HCT116 (cell line): ENCODE data around the gene ELAVL2. TPM values are rescaled to one million over a fixed set of nuclear protein-coding genes. Genes with fewer than 3 reads are reported as not detected.

Source experiments
- ATAC-seq: fragments of 200-7000 bp; cut with Tn5 transposase; 2 replicates; pipeline ENCODE4 v1.9.1; 2020; ENCODE audit warnings: mild to moderate bottlenecking, moderate library complexity
- BruUV-seq: library from RNA; stranded (reverse); fragments of 400-500 nt; replicated peaks from 2 replicates; lab custom pipeline; 2021; lab: Mats Ljungman, UMichigan
- CTCF ChIA-PET: fragments of 300-600 bp; sonication (Branson Sonifier 250); formaldehyde crosslinking; loops from one replicate; lab custom pipeline; 2021; ENCODE audit warnings: antibody characterized with exemption; lab: Charles Lee
- POLR2A ChIA-PET: fragments of 300-600, 350-600 bp; sonication (Branson Sonifier 250); formaldehyde crosslinking; loops from one replicate; lab custom pipeline; 2021; ENCODE audit warnings: antibody characterized with exemption; lab: Charles Lee
- RAD21 ChIA-PET, 2 experiments: fragments of 300-600 bp; sonication (Branson Sonifier 250); formaldehyde crosslinking; loops; one replicate each; lab custom pipeline; 2023; ENCODE audit warnings: low total read pairs in 2 of 2; ENCODE audit not compliant: uncharacterized antibody in 2 of 2, unreplicated experiment in 2 of 2, low non-redundant PET in 1 of 2; lab: Charles Lee
- DNase-seq: peaks from one replicate; pipeline ENCODE4 v3.0.0-alpha.2; 2010; ENCODE audit warnings: low read depth, low spot score
- H2AFZ ChIP-seq: fragments of 200-600 bp; shearing (Covaris generic), sonication (generic); 2 replicates; pipeline ENCODE4 v1.6.1; 2017; ENCODE audit warnings: low read depth, mixed run types, mixed read lengths, antibody characterized with exemption, low read length; ENCODE audit not compliant: poor library complexity, severe bottlenecking
- H3K27ac ChIP-seq: 2 replicates; pipeline ENCODE4 v1.5.1; 2012; ENCODE audit warnings: low read depth, low read length
- H3K27me3 ChIP-seq: fragments of 200-600 bp; sonication (generic); 2 replicates; pipeline ENCODE4 v1.6.1; 2016; ENCODE audit warnings: mixed run types, low read length, mixed read lengths; ENCODE audit not compliant: insufficient read depth
- H3K36me3 ChIP-seq, 2 experiments: fragments of 200-500 bp in 1 of 2; fragments of 200-600 bp in 1 of 2; sonication (Bioruptor generic) in 1 of 2; sonication (generic) in 1 of 2; 2 replicates each; pipeline versions ENCODE4 v1.5.1 to v1.6.1; 2014 to 2016; ENCODE audit warnings: low read length in 2 of 2, inconsistent platforms in 1 of 2, mixed read lengths in 1 of 2, mixed run types in 1 of 2; ENCODE audit not compliant: insufficient read depth in 2 of 2, control insufficient read depth in 1 of 2
- H3K4me1 ChIP-seq, 2 experiments: fragments of 200-600 bp in 1 of 2; sonication (generic) in 1 of 2; 2 replicates each; pipeline versions ENCODE4 v1.5.1 to v1.6.1; 2012 to 2017; ENCODE audit warnings: low read length in 2 of 2, inconsistent platforms in 1 of 2, mild to moderate bottlenecking in 1 of 2, mixed read lengths in 1 of 2, mixed run types in 1 of 2, moderate library complexity in 1 of 2; ENCODE audit not compliant: insufficient read depth in 2 of 2, control insufficient read depth in 1 of 2
- H3K4me2 ChIP-seq: fragments of 200-600 bp; sonication (generic); 2 replicates; pipeline ENCODE4 v1.6.1; 2017; ENCODE audit warnings: mixed run types, low read length, mixed read lengths
- H3K4me3 ChIP-seq, 2 experiments: fragments of 200-600 bp in 1 of 2; sonication (generic) in 1 of 2; replicated peaks in 1 of 2; 2 replicates each; pipeline ENCODE4 v1.5.1; 2011 to 2016; ENCODE audit warnings: low read length in 2 of 2, control low read depth in 1 of 2, low read depth in 1 of 2, mild to moderate bottlenecking in 1 of 2, mixed read lengths in 1 of 2, mixed run types in 1 of 2
- H3K79me2 ChIP-seq: fragments of 200-600 bp; sonication (generic); 2 replicates; pipeline ENCODE4 v1.6.1; 2017; ENCODE audit warnings: mild to moderate bottlenecking, mixed run types, low read length, moderate library complexity, mixed read lengths; ENCODE audit not compliant: insufficient read depth
- H3K9ac ChIP-seq: fragments of 200-600 bp; sonication (generic); 2 replicates; pipeline ENCODE4 v1.6.1; 2016; ENCODE audit warnings: low read length, mixed read lengths
- H3K9me2 ChIP-seq: fragments of 200-600 bp; sonication (generic), shearing (Covaris generic); 2 replicates; pipeline ENCODE4 v1.6.1; 2017; ENCODE audit warnings: mixed run types, mild to moderate bottlenecking, moderate library complexity; ENCODE audit not compliant: insufficient read depth
- H3K9me3 ChIP-seq, 2 experiments: fragments of 200-500 bp in 1 of 2; fragments of 200-600 bp in 1 of 2; sonication (Bioruptor generic) in 1 of 2; sonication (generic) in 1 of 2; 2 replicates each; pipeline ENCODE4 v1.6.1; 2014 to 2017; ENCODE audit warnings: low read length in 2 of 2, mixed read lengths in 2 of 2, inconsistent platforms in 1 of 2, low read depth in 1 of 2, mild to moderate bottlenecking in 1 of 2, mixed run types in 1 of 2, moderate library complexity in 1 of 2; ENCODE audit not compliant: control insufficient read depth in 1 of 2, insufficient read depth in 1 of 2
- H4K20me1 ChIP-seq: fragments of 200-600 bp; sonication (generic), shearing (Covaris generic); 2 replicates; pipeline ENCODE4 v1.6.1; 2017; ENCODE audit warnings: mixed run types, mild to moderate bottlenecking, moderate library complexity; ENCODE audit not compliant: insufficient read depth
- CBX3 ChIP-seq: IDR thresholded peaks from 2 replicates; pipeline ENCODE4 v1.6.1; 2012; ENCODE audit warnings: low read depth
- CEBPB ChIP-seq: IDR thresholded peaks from 2 replicates; pipeline ENCODE4 v1.6.1; 2012; ENCODE audit warnings: low read depth
- EGR1 ChIP-seq: IDR thresholded peaks from 2 replicates; pipeline ENCODE4 v1.6.1; 2012; ENCODE audit warnings: low read depth
- ELF1 ChIP-seq: IDR thresholded peaks from 2 replicates; pipeline ENCODE4 v1.6.1; 2012; ENCODE audit warnings: low read depth, borderline replicate concordance
- EZH2 ChIP-seq: fragments of 200-600 bp; sonication (generic); IDR thresholded peaks from 2 replicates; pipeline ENCODE4 v1.6.1; 2017; ENCODE audit warnings: antibody characterized with exemption, mixed run types
- EZH2phosphoT487 ChIP-seq: fragments of 200-600 bp; IDR thresholded peaks from 2 replicates; pipeline ENCODE4 v1.6.1; 2018; ENCODE audit warnings: antibody characterized with exemption, borderline replicate concordance
- FOSL1 ChIP-seq: IDR thresholded peaks from 2 replicates; pipeline ENCODE4 v1.6.1; 2012; ENCODE audit warnings: low read depth
- POLR2A ChIP-seq: IDR thresholded peaks from 2 replicates; pipeline ENCODE4 v1.7.0; 2011; ENCODE audit warnings: borderline replicate concordance; ENCODE audit not compliant: insufficient read depth, insufficient read length; ENCODE audit errors: extremely low read depth
- POLR2AphosphoS5 ChIP-seq: IDR thresholded peaks from 2 replicates; pipeline ENCODE4 v1.6.1; 2011; ENCODE audit warnings: mild to moderate bottlenecking, low read depth, low read length, moderate library complexity
- RAD21 ChIP-seq: IDR thresholded peaks from 2 replicates; pipeline ENCODE4 v1.6.1; 2012; ENCODE audit warnings: low read depth, mild to moderate bottlenecking
- SIN3A ChIP-seq: IDR thresholded peaks from 2 replicates; pipeline ENCODE4 v1.6.1; 2012; ENCODE audit warnings: low read depth
- SRF ChIP-seq: IDR thresholded peaks from 2 replicates; pipeline ENCODE4 v1.6.1; 2012; ENCODE audit warnings: low read depth
- TCF7L2 ChIP-seq: IDR thresholded peaks from 2 replicates; pipeline ENCODE4 v1.7.0; 2011; ENCODE audit warnings: borderline replicate concordance, inconsistent platforms; ENCODE audit not compliant: insufficient read depth, insufficient read length; ENCODE audit errors: extremely low read depth
- YY1 ChIP-seq: IDR thresholded peaks from 2 replicates; pipeline ENCODE4 v1.6.1; 2011; ENCODE audit warnings: low read length, low read depth, moderate library complexity, mild to moderate bottlenecking; ENCODE audit not compliant: insufficient replicate concordance; ENCODE audit errors: extremely low read depth
- ZFX ChIP-seq: fragments of 450-650 bp; IDR thresholded peaks from 2 replicates; pipeline ENCODE4 v1.6.1; 2017
- intact Hi-C: fragments of 100-400 bp; cut with micrococcal nuclease; formaldehyde crosslinking; loops from 2 replicates; pipeline ENCODE4 v1.10.0; 2022
- total RNA-seq: library from RNA; stranded (reverse); gene quantifications from one replicate; pipeline ENCODE4 v1.2.1, GENCODE V29; 2021; ENCODE audit not compliant: unreplicated experiment
- TF ChIP-seq, protein P1 (sequence below): IDR thresholded peaks from 2 replicates; pipeline ENCODE4 v1.6.1; 2012; ENCODE audit warnings: low read depth
- TF ChIP-seq, protein P2 (sequence below): IDR thresholded peaks from 2 replicates; pipeline ENCODE4 v1.6.1; 2012
- TF ChIP-seq, protein P3 (sequence below): IDR thresholded peaks from 2 replicates; pipeline ENCODE4 v1.6.1; 2012
- TF ChIP-seq, protein P4 (sequence below): IDR thresholded peaks from 2 replicates; pipeline ENCODE4 v1.6.1; 2011; ENCODE audit warnings: mild to moderate bottlenecking, low read length, moderate library complexity; ENCODE audit not compliant: insufficient replicate concordance; ENCODE audit errors: extremely low read depth

ELAVL2 gene
- total RNA-seq, 1 experiment from 2014 or later, result not detected

GRCh38 chr9:23825700-23826099 is 340 bp downstream of the ELAVL2 start:
- RAD21 ChIA-PET, result no interaction called here
- Histone ChIP-seq H3K36me3 (no peaks in the 10 kb centered on the region), H3K9me3 (peaks cover 0 to 10% of the 10 kb centered on the region in 2 experiments; a peak in 2 of 4 replicates), H3K9me2 (no peaks in the 10 kb centered on the region), H3K79me2 (no peaks in the 10 kb centered on the region), H3K4me3 (no peak overlapping the region), H3K27me3 (no peaks in the 10 kb centered on the region), H3K4me1 (no peaks in the 10 kb centered on the region), H4K20me1 (no peaks in the 10 kb centered on the region), H3K9ac (no peak overlapping the region), H3K27ac (no peak overlapping the region), H2AFZ (no peak overlapping the region), H3K4me2 (no peak overlapping the region)
- POLR2A ChIA-PET, result no interaction called here
- BruUV-seq, result no TSS peak
- CTCF ChIA-PET, result no interaction called here
- no peak for TF ChIP-seq TCF7L2
- TF ChIP-seq YY1, result no peak
- TF ChIP-seq EGR1, result no peak
- TF ChIP-seq ZFX, result no peak
- TF ChIP-seq, protein P1, sequence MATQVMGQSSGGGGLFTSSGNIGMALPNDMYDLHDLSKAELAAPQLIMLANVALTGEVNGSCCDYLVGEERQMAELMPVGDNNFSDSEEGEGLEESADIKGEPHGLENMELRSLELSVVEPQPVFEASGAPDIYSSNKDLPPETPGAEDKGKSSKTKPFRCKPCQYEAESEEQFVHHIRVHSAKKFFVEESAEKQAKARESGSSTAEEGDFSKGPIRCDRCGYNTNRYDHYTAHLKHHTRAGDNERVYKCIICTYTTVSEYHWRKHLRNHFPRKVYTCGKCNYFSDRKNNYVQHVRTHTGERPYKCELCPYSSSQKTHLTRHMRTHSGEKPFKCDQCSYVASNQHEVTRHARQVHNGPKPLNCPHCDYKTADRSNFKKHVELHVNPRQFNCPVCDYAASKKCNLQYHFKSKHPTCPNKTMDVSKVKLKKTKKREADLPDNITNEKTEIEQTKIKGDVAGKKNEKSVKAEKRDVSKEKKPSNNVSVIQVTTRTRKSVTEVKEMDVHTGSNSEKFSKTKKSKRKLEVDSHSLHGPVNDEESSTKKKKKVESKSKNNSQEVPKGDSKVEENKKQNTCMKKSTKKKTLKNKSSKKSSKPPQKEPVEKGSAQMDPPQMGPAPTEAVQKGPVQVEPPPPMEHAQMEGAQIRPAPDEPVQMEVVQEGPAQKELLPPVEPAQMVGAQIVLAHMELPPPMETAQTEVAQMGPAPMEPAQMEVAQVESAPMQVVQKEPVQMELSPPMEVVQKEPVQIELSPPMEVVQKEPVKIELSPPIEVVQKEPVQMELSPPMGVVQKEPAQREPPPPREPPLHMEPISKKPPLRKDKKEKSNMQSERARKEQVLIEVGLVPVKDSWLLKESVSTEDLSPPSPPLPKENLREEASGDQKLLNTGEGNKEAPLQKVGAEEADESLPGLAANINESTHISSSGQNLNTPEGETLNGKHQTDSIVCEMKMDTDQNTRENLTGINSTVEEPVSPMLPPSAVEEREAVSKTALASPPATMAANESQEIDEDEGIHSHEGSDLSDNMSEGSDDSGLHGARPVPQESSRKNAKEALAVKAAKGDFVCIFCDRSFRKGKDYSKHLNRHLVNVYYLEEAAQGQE, result no peak
- no peak for TF ChIP-seq CBX3
- no peak for TF ChIP-seq POLR2AphosphoS5
- no peak for TF ChIP-seq CEBPB
- no peak for TF ChIP-seq EZH2
- TF ChIP-seq, protein P2, sequence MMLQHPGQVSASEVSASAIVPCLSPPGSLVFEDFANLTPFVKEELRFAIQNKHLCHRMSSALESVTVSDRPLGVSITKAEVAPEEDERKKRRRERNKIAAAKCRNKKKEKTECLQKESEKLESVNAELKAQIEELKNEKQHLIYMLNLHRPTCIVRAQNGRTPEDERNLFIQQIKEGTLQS, result no peak
- TF ChIP-seq SRF, result no peak
- no peak for TF ChIP-seq ELF1
- no peak for TF ChIP-seq SIN3A
- TF ChIP-seq, protein P3, sequence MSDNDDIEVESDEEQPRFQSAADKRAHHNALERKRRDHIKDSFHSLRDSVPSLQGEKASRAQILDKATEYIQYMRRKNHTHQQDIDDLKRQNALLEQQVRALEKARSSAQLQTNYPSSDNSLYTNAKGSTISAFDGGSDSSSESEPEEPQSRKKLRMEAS, result no peak
- TF ChIP-seq FOSL1, result no peak
- TF ChIP-seq, protein P4, sequence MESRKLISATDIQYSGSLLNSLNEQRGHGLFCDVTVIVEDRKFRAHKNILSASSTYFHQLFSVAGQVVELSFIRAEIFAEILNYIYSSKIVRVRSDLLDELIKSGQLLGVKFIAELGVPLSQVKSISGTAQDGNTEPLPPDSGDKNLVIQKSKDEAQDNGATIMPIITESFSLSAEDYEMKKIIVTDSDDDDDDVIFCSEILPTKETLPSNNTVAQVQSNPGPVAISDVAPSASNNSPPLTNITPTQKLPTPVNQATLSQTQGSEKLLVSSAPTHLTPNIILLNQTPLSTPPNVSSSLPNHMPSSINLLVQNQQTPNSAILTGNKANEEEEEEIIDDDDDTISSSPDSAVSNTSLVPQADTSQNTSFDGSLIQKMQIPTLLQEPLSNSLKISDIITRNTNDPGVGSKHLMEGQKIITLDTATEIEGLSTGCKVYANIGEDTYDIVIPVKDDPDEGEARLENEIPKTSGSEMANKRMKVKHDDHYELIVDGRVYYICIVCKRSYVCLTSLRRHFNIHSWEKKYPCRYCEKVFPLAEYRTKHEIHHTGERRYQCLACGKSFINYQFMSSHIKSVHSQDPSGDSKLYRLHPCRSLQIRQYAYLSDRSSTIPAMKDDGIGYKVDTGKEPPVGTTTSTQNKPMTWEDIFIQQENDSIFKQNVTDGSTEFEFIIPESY, result no peak
- TF ChIP-seq POLR2A, result no peak
- no peak for TF ChIP-seq RAD21
- no peak for TF ChIP-seq EZH2phosphoT487
- DNase-seq, result no peak
- intact Hi-C loops, result no loop called here
- no peak for ATAC-seq
